Stimulated activated memory B cell treated with anti-CD40 and anti-IgM and Interleukin-4, amounts not matched to agents 10 μg/mL and 1 μg/mL and 100 μg/mL, for 72 hours (primary cell): ENCODE measurements around the gene HIGD1B.
"Not testable (repeated sequence)": the region's sequence is repeated elsewhere in the genome, so short reads cannot be mapped to it uniquely, and the experiment has no call there.

Experiments
- ATAC-seq: fragments of 150-1000 bp; cut with Tn5 transposase; 2 replicates; pipeline ENCODE4 v1.10.0; 2021
- H3K27ac Mint-ChIP-seq: one replicate; pipeline ENCODE4 v1.8.0; 2022; ENCODE audit warnings: mild to moderate bottlenecking, mixed read lengths
- H3K27me3 Mint-ChIP-seq: one replicate; pipeline ENCODE4 v1.8.0; 2022; ENCODE audit warnings: mixed read lengths
- H3K36me3 Mint-ChIP-seq: one replicate; pipeline ENCODE4 v1.8.0; 2022; ENCODE audit warnings: mixed read lengths
- H3K4me1 Mint-ChIP-seq: one replicate; pipeline ENCODE4 v1.8.0; 2022; ENCODE audit warnings: mixed read lengths
- H3K4me3 Mint-ChIP-seq: one replicate; pipeline ENCODE4 v1.8.0; 2022; ENCODE audit warnings: mild to moderate bottlenecking, moderate library complexity, mixed read lengths
- H3K9me3 Mint-ChIP-seq: one replicate; pipeline ENCODE4 v1.8.0; 2022; ENCODE audit warnings: mixed read lengths

Gene HIGD1B

GRCh38 chr17:44847586-44847985 lies at the start of gene HIGD1B:
HIGD1B (plus strand) TSS chr17:44847883; CDS start chr17:44848153, 270 bp downstream.
- peaks cover 27% of the 10 kb centered on the region for H3K36me3 Mint-ChIP-seq
- H3K4me1 Mint-ChIP-seq = no peaks in the 10 kb centered on the region
- H3K9me3 Mint-ChIP-seq = no peaks in the 10 kb centered on the region
- no peak within 1 kb of the TSS for H3K4me3 Mint-ChIP-seq
- no peak for ATAC-seq
- no peaks in the 10 kb centered on the region for H3K27me3 Mint-ChIP-seq
- peak within 1 kb of the TSS; percentile 6 for H3K27ac Mint-ChIP-seq

DNA sequence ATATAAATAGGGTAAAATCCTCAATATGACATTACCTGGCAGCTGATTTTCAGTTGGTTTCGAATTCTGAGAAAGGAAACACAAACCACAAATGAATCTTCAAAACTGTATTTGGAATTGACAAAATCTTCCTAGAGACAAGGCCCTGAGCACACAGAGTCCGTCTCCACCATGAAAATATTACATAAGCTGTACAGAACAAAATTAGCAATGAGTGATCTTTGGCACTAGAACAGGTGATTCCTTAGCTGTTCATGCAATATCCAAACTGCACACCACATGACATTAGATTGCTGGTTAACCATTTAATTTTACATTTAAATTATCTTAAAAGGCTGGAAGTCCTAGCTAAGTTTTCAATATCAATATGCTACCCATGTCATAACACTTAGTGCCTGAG lies 49.3 kb upstream of the HIGD1B start:
- no peaks in the 10 kb centered on the region for H3K36me3 Mint-ChIP-seq
- H3K4me3 Mint-ChIP-seq = no peak overlapping the region
- H3K27me3 Mint-ChIP-seq = peaks cover 7% of the 10 kb centered on the region
- ATAC-seq = no peak
- no peak overlapping the region for H3K27ac Mint-ChIP-seq
- H3K4me1 Mint-ChIP-seq = no peaks in the 10 kb centered on the region
- no peaks in the 10 kb centered on the region for H3K9me3 Mint-ChIP-seq

GRCh38 chr17:44801880-44802279 lies 45.8 kb upstream of the HIGD1B start:
- Mint-ChIP-seq H3K4me3 (no peak overlapping the region), H3K27me3 (peaks cover 14% of the 10 kb centered on the region), H3K4me1 (no peaks in the 10 kb centered on the region), H3K9me3 (no peaks in the 10 kb centered on the region), H3K36me3 (no peaks in the 10 kb centered on the region), H3K27ac (no peak overlapping the region)
- no peak for ATAC-seq

DNA sequence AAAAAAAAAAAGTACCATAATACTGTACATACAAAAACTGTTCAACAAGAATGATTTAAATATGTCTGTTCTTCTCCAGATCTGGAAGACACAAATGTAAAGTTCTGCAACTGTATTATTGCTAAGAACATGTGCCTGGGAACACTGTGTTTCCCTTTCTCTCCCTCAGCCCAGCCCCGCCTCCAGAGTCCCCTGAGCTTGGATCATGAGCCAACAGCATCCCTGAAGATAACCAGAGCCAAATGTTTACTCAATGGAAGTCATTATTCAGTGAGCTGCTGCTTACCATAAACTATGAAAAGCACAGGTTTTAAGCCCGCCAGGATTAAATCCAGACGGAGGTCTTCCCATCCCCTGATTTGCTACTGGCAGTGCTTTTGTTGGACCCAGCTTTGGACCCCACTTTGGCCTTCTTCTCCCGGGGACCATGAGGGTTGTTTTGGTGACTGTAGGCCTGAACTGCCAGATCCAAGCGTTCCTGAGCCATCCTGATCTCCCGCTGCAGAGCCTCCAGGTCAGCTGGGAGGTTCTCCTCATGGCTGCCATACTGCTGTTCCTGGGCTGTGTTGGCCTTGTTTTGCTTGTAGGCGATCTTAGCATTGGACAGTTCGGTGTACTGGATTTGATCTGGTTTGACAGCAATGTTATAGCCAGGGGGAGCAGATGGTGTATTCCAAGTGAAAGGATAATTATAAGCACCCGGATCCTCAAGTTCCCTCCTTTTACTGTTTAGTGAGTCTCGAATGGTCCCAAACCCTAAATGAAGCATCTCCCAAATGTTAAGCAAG lies 43.2 kb upstream of the HIGD1B start:
- Mint-ChIP-seq H3K27ac (no peak overlapping the region), H3K36me3 (no peaks in the 10 kb centered on the region), H3K27me3 (peaks cover 14% of the 10 kb centered on the region), H3K4me3 (no peak overlapping the region), H3K4me1 (no peaks in the 10 kb centered on the region), H3K9me3 (no peaks in the 10 kb centered on the region)
- no peak for ATAC-seq

- Mint-ChIP-seq H3K4me1 (no peaks in the 10 kb centered on the region), H3K36me3 (no peaks in the 10 kb centered on the region), H3K9me3 (no peaks in the 10 kb centered on the region), H3K4me3 (no peak overlapping the region), H3K27me3 (peaks cover 24% of the 10 kb centered on the region), H3K27ac (no peak overlapping the region)
- ATAC-seq = no peak
Observed at GRCh38 chr17:44807093-44807816, 40.4 kb upstream of the HIGD1B start.

GRCh38 chr17:44807817-44808155 lies 39.9 kb upstream of the HIGD1B start:
- Mint-ChIP-seq H3K36me3 (no peaks in the 10 kb centered on the region), H3K4me1 (no peaks in the 10 kb centered on the region), H3K9me3 (no peaks in the 10 kb centered on the region), H3K4me3 (no peak overlapping the region), H3K27ac (no peak overlapping the region), H3K27me3 (peaks cover 27% of the 10 kb centered on the region)
- no peak for ATAC-seq

DNA sequence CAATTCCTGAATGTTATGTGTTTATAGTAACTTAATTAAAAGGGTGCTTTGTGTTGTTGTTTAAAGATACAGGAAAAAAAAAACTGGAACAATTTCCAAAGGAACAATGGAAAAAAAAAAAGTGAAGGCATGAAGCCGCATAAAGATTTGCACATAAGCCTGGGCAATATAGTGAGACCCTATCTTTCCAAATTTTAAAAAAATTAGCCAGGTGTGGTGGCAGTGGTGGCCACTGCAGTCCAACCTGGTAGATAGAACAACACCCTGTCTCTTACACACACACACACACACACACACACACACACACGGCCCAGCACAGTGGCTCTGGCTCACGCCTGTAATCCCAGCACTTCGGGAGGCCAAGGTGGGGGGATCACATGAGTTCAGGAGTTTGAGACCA lies 39.5 kb upstream of the HIGD1B start:
- H3K4me1 Mint-ChIP-seq = no peaks in the 10 kb centered on the region
- H3K36me3 Mint-ChIP-seq = no peaks in the 10 kb centered on the region
- no peaks in the 10 kb centered on the region for H3K9me3 Mint-ChIP-seq
- no peak for ATAC-seq
- no peak overlapping the region for H3K27ac Mint-ChIP-seq
- H3K27me3 Mint-ChIP-seq = peaks cover 31% of the 10 kb centered on the region
- H3K4me3 Mint-ChIP-seq = no peak overlapping the region

GRCh38 chr17:44808656-44809388 lies 38.9 kb upstream of the HIGD1B start:
- not testable (repeated sequence) for H3K27ac Mint-ChIP-seq, H3K4me1 Mint-ChIP-seq, H3K36me3 Mint-ChIP-seq, H3K4me3 Mint-ChIP-seq, H3K9me3 Mint-ChIP-seq, ATAC-seq
- H3K27me3 Mint-ChIP-seq = peaks cover 35% of the 10 kb centered on the region

- Mint-ChIP-seq H3K9me3 (no peaks in the 10 kb centered on the region), H3K27me3 (peaks cover 21% of the 10 kb centered on the region), H3K27ac (no peak overlapping the region), H3K36me3 (no peaks in the 10 kb centered on the region), H3K4me1 (no peaks in the 10 kb centered on the region), H3K4me3 (no peak overlapping the region)
- ATAC-seq = no peak
Observed at GRCh38 chr17:44812263-44812662, 35.4 kb upstream of the HIGD1B start.

- not testable (repeated sequence) for H3K27ac Mint-ChIP-seq, H3K9me3 Mint-ChIP-seq, H3K4me3 Mint-ChIP-seq, H3K4me1 Mint-ChIP-seq, H3K36me3 Mint-ChIP-seq, ATAC-seq
- peaks cover 15% of the 10 kb centered on the region for H3K27me3 Mint-ChIP-seq
Observed at GRCh38 chr17:44818508-44818907, 29.2 kb upstream of the HIGD1B start.

GRCh38 chr17:44820631-44821212 lies 27.0 kb upstream of the HIGD1B start:
- Mint-ChIP-seq H3K9me3 (no peaks in the 10 kb centered on the region), H3K36me3 (no peaks in the 10 kb centered on the region), H3K4me1 (no peaks in the 10 kb centered on the region), H3K27me3 (peaks cover 27% of the 10 kb centered on the region), H3K4me3 (no peak overlapping the region), H3K27ac (no peak overlapping the region)
- no peak for ATAC-seq

- ATAC-seq, H3K36me3 Mint-ChIP-seq, H3K27ac Mint-ChIP-seq, H3K9me3 Mint-ChIP-seq, H3K4me1 Mint-ChIP-seq, H3K4me3 Mint-ChIP-seq: not testable (repeated sequence)
- H3K27me3 Mint-ChIP-seq = peaks cover 40% of the 10 kb centered on the region
Observed at GRCh38 chr17:44825236-44825635, 22.4 kb upstream of the HIGD1B start.

DNA sequence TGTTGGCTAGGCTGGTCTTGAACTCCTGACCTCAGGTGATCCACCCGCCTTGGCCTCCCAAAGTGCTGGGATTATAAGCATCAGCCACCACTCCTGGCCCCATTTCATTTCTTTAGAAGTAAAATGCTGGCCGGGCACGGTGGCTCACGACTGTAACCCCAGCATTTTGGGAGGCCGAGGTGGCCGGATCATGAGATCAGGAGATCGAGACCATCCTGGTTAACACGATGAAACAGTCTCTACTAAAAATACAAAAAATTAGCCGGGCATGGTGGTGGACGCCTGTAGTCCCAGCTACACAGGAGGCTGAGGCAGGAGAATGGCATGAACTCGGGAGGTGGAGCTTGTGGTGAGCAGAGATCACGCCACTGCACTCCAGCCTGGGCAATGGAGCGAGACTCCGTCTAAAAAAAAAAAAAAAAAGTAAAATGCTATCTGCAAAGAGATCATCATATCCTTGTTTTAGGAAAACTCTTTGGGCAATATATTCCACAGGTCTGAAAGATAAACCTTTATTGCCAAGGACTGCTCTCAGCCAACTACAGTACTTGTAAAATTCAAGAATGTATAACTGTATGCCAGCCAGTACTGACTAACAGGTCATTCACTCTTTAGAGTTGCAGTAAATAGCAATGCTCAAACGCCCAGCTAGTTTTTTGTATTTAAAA lies 21.4 kb upstream of the HIGD1B start:
- Mint-ChIP-seq H3K4me3 (no peak overlapping the region), H3K36me3 (no peaks in the 10 kb centered on the region), H3K4me1 (peaks cover 10% of the 10 kb centered on the region), H3K27me3 (peaks cover 40% of the 10 kb centered on the region), H3K27ac (no peak overlapping the region), H3K9me3 (no peaks in the 10 kb centered on the region)
- ATAC-seq = no peak

DNA sequence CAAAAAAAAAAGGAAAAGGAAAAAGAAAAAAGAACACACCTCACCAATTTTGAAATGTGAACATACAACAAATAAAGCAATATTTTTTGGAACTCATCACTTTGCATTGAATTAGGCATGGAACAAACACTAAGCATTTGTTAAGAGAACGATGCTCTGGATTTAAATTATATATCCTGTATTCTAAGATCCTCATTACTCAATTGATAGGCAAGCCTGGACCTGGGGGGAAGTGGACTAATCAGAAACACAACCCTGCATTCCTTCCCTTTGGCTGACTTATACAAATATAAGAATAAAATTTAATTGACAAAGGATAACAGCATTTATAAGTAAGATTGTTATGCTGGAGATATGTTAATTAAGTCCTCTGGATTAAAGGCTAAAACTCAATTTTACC lies 19.8 kb upstream of the HIGD1B start:
- Mint-ChIP-seq H3K9me3 (no peaks in the 10 kb centered on the region), H3K36me3 (no peaks in the 10 kb centered on the region), H3K27ac (no peak overlapping the region), H3K27me3 (peaks cover 51% of the 10 kb centered on the region), H3K4me1 (peaks cover 10% of the 10 kb centered on the region), H3K4me3 (no peak overlapping the region)
- ATAC-seq = no peak
